GM20000 (cell line): ENCODE results near the gene UTP25.

Experiments used
- DNase-seq: peaks from one replicate; pipeline ENCODE4 v3.0.0; 2012; ENCODE audit warnings: low spot score
- TF ChIP-seq, protein P1 (sequence below): IDR thresholded peaks from 2 replicates; pipeline ENCODE4 v1.5.1; 2012; ENCODE audit warnings: mild to moderate bottlenecking, control low read depth; ENCODE audit errors: extremely low read depth, missing control alignments

UTP25 gene

DNA sequence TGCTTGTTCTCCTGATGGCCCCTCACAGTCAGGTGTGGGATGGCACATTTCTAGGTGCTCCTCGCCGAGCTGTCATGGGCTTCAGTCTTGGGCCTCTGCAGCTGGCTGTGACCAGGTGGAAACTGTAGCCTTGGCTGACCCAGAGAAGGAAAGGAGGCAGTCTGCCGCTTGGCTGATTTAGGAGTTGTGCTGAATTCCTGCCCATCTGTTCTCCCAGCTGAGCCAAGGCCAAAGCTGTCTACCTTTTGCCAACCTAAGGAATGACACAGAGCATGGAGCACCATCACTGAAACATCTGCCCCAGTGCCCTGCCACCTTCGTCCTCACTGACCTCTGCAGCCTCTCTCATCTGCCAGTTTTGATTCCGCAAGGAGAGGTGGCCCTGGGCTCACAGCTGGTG is 27.9 kb downstream of the UTP25 start:
- TF ChIP-seq, protein P1, sequence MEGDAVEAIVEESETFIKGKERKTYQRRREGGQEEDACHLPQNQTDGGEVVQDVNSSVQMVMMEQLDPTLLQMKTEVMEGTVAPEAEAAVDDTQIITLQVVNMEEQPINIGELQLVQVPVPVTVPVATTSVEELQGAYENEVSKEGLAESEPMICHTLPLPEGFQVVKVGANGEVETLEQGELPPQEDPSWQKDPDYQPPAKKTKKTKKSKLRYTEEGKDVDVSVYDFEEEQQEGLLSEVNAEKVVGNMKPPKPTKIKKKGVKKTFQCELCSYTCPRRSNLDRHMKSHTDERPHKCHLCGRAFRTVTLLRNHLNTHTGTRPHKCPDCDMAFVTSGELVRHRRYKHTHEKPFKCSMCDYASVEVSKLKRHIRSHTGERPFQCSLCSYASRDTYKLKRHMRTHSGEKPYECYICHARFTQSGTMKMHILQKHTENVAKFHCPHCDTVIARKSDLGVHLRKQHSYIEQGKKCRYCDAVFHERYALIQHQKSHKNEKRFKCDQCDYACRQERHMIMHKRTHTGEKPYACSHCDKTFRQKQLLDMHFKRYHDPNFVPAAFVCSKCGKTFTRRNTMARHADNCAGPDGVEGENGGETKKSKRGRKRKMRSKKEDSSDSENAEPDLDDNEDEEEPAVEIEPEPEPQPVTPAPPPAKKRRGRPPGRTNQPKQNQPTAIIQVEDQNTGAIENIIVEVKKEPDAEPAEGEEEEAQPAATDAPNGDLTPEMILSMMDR: no peak
- no peak for DNase-seq

DNA sequence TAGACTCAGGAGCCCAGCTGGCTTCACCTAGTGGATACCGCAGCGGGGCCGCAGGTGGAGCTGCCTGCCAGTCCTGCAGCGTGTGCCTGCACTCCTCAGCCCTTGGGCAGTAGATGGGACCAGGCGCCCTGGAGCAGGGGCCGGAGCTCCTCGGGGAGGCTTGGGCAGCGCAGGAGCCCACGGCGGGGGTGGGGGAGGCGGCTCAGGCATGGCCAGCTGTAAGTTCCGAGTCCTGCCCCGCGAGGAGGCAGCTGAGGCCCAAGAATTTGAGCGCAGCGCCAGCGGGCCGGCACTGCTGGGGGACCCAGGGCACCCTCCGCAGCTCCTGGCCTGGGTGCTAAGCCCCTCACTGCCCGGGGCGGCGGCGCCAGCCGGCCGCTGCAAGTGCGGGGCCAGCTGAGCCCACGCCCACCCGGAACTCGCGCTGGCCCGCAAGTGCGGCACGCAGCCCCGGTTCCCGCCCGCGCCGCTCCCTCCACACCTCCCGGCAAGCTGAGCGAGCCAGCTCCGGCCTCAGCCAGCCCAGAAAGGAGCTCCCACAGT is 30.9 kb downstream of the UTP25 start:
- TF ChIP-seq, protein P1: no peak
- no peak for DNase-seq

DNA sequence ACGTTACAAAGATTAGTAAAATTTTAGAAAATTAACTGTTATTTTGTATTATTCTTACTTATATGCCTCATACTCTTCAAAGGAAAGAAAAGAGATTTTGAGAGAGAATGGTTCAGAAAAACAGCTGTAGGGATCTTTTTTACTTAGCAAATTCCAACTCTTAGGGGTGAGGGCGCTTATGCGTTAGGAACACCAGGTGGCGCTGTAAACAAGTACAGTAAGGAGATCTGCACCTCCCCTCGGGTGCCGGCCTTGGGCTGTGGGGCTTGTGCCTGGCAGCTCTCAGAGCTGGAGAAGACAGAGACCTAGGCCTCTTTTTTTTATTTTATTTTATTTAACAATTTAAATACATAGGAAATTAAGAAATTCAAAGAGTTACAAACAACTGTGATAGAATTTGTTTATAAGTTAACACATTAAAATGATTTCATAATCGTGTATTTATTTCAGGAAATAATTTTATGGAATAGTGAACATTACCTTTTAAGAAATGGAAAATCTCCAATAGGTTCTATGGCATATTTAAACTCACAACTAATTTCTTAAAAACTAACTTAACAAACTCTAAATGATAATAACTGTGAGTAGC is 32.6 kb downstream of the UTP25 start:
- peak; percentile 89 for DNase-seq
- TF ChIP-seq, protein P1: peak; percentile 83

DNA sequence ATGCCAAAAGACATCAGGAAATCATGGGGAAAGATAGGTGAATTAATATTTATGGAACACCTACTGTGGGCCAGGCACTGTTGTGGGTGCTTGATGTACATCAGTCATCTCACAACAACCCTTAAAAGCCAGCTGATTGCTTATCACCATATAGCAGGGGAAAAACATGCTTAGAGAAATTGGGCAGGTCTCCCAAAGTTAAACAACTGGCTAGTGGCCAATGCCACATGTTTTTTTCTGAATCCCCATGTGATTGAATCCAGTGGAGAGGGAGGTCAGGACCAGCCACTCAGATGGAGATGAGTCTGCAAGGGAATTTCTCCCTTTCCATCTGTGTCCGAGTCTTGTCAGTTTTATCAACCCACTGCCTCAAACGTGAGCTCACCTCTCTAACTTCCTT is 33.5 kb downstream of the UTP25 start:
- TF ChIP-seq, protein P1: no peak
- DNase-seq: no peak

DNA sequence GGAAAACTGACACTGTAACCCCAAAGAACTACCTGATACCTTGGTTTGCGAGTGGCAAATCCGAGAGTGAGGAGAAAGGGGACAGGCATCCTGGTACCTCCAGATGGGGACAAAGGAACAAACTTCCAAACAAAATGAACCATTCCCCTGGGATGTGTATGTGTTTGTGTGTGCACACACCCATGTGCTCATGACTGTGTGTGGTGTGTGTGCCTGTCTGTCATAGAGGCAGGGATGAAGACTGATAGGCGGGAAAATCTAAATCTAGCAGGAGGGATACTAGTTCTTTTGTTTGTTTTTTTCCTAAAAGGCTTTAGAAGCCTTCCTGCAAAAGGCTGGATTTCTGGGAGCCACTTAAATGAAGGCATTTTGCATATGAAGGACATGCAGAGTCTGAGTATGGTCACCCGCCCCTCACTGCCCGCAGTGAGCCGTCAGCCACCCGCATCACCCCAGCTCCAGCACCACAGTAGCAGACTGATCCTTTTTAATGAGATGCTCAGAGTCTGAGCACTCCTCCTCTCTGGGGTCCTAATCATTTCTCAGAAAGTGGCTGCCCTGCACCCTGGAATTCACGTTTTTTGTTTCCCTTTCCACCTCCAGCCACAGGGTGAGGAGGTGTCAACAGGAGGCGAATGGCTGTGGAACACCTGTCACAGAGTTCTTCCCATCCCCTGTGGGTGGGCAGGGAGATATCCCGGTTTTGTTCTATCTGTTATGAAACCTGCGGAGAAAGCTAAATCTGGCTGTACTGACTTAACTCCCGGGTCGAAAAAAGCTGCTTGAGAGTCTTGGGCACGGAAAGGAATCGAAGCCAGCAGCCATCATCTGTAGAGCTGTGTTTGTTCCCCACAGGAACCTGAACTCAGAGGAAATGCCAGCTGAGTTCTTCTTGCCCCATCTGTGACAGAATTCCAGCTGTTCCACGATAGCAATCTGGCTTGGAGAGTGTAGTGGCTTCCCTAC is 34.9 kb downstream of the UTP25 start:
- TF ChIP-seq, protein P1: no peak
- DNase-seq: no peak

DNA sequence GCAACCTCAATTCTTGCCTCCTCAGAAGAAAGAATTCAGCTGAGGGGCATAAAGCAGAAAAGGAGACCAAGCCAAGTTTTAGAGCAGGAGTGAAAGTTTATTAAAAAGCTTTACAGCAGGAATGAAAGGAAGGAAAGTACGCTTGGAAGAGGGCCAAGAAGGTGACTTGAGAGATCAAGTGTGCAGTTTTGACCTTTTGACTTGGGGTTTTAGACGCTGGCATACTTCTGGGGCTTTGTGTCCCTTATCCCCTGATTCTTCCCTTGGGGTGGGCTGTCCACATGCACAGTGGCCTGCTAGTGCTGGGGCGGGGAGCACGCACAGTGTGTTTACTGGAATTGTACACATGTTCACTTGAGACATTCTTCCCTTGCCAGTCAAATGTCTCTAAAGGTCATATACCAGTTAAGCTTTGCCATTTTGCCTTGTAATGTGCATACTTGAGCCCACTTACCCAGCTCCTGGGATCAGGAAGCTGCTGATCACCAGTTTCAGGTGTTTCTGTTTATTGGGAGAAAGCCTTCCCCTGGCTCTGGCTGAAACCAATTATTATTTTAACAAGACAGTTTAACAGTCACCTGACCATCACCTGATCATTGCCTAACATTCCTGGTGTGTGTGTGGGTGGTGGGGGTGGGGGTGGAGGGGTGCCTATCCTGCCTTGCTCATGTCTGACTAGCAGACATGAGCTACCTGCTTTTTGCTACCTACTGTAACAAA is 36.2 kb downstream of the UTP25 start:
- TF ChIP-seq, protein P1: peak; percentile 11
- DNase-seq: no peak
